H1 (cell line): Measurements from ENCODE around the gene PHLDA1. TPM values are rescaled to one million over a fixed set of nuclear protein-coding genes. Genes with fewer than 3 reads are reported as not detected.
A peak's percentile ranks its signal among the peaks of the same experiment; 100 is the strongest.

Experiments
- PHF8 ChIP-seq: fragments of 200-600 bp; sonication (generic); conservative IDR thresholded peaks from 2 replicates; pipeline ENCODE4 v1.7.1; 2012; ENCODE audit warnings: low read depth, mild to moderate bottlenecking, inconsistent platforms, low read length, moderate library complexity
- POLR2AphosphoS5 ChIP-seq: IDR thresholded peaks from 2 replicates; pipeline ENCODE4 v1.6.1; 2011; ENCODE audit warnings: low read depth, low read length
- RFX5 ChIP-seq: IDR thresholded peaks from 2 replicates; pipeline ENCODE4 v1.6.1; 2011; ENCODE audit warnings: low read depth, low read length, improper control_type of control experiment, borderline replicate concordance
- SIN3A ChIP-seq, 2 experiments: IDR thresholded peaks in 1 of 2; conservative IDR thresholded peaks in 1 of 2; 2 replicates each; pipeline ENCODE4 v1.6.1; 2011 to 2012; ENCODE audit warnings: low read length in 2 of 2, improper control_type of control experiment in 1 of 2, low read depth in 1 of 2, mild to moderate bottlenecking in 1 of 2
- SUZ12 ChIP-seq: fragments of 200-600 bp; sonication (generic); IDR thresholded peaks from 2 replicates; pipeline ENCODE4 v1.6.1; 2012; ENCODE audit warnings: mild to moderate bottlenecking, inconsistent platforms, low read length, moderate library complexity, mixed read lengths
- polyA plus RNA-seq, 7 experiments: library from polyadenylated mRNA; depleted of rRNA in 3 of 7; stranded (reverse) in 5 of 7; unstranded in 2 of 7; fragments of >200 nt in 5 of 7; fragments of 200-250 nt in 2 of 7; gene quantifications; 1 replicate in 5 of 7; 2 replicates in 1 of 7; 4 replicates in 1 of 7; pipeline versions ENCODE4 v1.2.1 to v1.2.3, GENCODE V29; 2011 to 2013; ENCODE audit warnings: missing spikeins in 2 of 7, mixed read lengths in 2 of 7
- total RNA-seq: library from RNA; stranded (reverse); fragmentation: NEBNext Ultra II Directional; extraction: Animal tissue kit (Norgen Biotek cat#: 25700); gene quantifications from 2 replicates; pipeline ENCODE4 v1.2.1, GENCODE V29; 2021
- TF ChIP-seq, protein P1 (sequence below): fragments of 300-600 bp; sonication (generic); IDR thresholded peaks from 2 replicates; pipeline ENCODE4 v1.7.1; 2012; ENCODE audit warnings: low read length, moderate library complexity, mild to moderate bottlenecking, inconsistent platforms; ENCODE audit not compliant: insufficient replicate concordance

PHLDA1 gene
- total and polyA plus RNA-seq, 2 of the 8 experiments (the other 6 are each of a cell fraction or from before 2014, with no cell fraction given): 18.9 to 19.4 TPM

GRCh38 chr12:76031081-76031413 is 529 bp downstream of the PHLDA1 start (continued):
- TF ChIP-seq, protein P1, sequence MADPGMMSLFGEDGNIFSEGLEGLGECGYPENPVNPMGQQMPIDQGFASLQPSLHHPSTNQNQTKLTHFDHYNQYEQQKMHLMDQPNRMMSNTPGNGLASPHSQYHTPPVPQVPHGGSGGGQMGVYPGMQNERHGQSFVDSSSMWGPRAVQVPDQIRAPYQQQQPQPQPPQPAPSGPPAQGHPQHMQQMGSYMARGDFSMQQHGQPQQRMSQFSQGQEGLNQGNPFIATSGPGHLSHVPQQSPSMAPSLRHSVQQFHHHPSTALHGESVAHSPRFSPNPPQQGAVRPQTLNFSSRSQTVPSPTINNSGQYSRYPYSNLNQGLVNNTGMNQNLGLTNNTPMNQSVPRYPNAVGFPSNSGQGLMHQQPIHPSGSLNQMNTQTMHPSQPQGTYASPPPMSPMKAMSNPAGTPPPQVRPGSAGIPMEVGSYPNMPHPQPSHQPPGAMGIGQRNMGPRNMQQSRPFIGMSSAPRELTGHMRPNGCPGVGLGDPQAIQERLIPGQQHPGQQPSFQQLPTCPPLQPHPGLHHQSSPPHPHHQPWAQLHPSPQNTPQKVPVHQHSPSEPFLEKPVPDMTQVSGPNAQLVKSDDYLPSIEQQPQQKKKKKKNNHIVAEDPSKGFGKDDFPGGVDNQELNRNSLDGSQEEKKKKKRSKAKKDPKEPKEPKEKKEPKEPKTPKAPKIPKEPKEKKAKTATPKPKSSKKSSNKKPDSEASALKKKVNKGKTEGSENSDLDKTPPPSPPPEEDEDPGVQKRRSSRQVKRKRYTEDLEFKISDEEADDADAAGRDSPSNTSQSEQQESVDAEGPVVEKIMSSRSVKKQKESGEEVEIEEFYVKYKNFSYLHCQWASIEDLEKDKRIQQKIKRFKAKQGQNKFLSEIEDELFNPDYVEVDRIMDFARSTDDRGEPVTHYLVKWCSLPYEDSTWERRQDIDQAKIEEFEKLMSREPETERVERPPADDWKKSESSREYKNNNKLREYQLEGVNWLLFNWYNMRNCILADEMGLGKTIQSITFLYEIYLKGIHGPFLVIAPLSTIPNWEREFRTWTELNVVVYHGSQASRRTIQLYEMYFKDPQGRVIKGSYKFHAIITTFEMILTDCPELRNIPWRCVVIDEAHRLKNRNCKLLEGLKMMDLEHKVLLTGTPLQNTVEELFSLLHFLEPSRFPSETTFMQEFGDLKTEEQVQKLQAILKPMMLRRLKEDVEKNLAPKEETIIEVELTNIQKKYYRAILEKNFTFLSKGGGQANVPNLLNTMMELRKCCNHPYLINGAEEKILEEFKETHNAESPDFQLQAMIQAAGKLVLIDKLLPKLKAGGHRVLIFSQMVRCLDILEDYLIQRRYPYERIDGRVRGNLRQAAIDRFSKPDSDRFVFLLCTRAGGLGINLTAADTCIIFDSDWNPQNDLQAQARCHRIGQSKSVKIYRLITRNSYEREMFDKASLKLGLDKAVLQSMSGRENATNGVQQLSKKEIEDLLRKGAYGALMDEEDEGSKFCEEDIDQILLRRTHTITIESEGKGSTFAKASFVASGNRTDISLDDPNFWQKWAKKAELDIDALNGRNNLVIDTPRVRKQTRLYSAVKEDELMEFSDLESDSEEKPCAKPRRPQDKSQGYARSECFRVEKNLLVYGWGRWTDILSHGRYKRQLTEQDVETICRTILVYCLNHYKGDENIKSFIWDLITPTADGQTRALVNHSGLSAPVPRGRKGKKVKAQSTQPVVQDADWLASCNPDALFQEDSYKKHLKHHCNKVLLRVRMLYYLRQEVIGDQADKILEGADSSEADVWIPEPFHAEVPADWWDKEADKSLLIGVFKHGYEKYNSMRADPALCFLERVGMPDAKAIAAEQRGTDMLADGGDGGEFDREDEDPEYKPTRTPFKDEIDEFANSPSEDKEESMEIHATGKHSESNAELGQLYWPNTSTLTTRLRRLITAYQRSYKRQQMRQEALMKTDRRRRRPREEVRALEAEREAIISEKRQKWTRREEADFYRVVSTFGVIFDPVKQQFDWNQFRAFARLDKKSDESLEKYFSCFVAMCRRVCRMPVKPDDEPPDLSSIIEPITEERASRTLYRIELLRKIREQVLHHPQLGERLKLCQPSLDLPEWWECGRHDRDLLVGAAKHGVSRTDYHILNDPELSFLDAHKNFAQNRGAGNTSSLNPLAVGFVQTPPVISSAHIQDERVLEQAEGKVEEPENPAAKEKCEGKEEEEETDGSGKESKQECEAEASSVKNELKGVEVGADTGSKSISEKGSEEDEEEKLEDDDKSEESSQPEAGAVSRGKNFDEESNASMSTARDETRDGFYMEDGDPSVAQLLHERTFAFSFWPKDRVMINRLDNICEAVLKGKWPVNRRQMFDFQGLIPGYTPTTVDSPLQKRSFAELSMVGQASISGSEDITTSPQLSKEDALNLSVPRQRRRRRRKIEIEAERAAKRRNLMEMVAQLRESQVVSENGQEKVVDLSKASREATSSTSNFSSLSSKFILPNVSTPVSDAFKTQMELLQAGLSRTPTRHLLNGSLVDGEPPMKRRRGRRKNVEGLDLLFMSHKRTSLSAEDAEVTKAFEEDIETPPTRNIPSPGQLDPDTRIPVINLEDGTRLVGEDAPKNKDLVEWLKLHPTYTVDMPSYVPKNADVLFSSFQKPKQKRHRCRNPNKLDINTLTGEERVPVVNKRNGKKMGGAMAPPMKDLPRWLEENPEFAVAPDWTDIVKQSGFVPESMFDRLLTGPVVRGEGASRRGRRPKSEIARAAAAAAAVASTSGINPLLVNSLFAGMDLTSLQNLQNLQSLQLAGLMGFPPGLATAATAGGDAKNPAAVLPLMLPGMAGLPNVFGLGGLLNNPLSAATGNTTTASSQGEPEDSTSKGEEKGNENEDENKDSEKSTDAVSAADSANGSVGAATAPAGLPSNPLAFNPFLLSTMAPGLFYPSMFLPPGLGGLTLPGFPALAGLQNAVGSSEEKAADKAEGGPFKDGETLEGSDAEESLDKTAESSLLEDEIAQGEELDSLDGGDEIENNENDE: no peak
- TF ChIP-seq RFX5: no peak
- TF ChIP-seq SUZ12: peak; percentile 13; the same call in 1 of the 2 replicates
- TF ChIP-seq POLR2AphosphoS5: no peak
- peak; percentile 44; the same call in 1 of the 2 replicates for TF ChIP-seq PHF8
- no peak; a peak in 1 of 4 replicates for TF ChIP-seq SIN3A (conservative IDR thresholded peaks at IDR 0.05 in 1 of 2, IDR thresholded peaks at IDR 0.05 in 1 of 2; ENCODE audit: low read depth in 1 of 2, low read length in 2 of 2)
